GM19035 (cell line): ENCODE measurements around the gene UBE2R2.
"Not testable (repeated sequence)": the region's sequence is repeated elsewhere in the genome, so short reads cannot be mapped to it uniquely, and the experiment has no call there.

Experiments used
- ATAC-seq: cut with Tn5 transposase; IDR thresholded peaks from one replicate; pipeline ENCODE4 v1.9.1; 2021; ENCODE audit not compliant: unreplicated experiment

UBE2R2 gene

DNA sequence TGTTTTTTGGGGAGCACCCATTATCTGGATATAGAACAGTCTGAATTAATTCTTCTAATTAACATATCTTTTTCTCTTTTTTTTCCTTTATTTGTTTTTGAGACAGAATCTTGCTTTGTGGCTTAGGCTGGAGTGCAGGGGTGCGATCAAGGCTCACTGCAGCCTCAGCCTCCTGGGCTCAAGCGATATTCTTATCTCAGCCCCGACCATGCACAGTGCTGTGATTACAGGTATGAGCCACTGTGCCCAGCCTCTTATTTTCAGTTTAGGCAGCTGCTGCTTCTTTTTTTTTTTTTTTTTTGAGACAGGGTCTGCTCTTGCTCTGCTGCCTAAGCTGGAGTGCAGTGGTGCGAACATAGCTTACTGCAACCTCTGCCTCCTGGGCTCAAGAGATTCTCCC is 20.2 kb downstream of the UBE2R2 start:
- no peak for ATAC-seq

DNA sequence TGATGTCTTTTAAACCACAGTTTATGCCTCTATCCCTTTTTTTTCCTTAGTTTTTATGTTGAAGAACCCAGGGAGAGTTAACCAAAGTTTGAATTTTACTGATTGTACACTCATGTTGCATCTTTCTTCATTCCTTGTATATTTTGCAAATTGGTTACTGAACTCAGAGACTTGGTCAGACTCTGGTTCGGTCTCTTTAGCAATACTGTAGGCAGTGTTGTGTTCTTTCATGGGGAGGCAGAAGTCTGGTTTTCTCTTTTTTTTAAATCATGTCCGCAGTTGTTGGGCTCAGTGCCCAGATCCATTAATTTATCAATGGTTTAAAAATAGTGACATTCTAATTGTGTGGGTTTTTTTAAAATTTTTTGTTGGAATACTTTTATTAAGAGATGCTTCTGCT is 23.4 kb downstream of the UBE2R2 start:
- no peak for ATAC-seq

DNA sequence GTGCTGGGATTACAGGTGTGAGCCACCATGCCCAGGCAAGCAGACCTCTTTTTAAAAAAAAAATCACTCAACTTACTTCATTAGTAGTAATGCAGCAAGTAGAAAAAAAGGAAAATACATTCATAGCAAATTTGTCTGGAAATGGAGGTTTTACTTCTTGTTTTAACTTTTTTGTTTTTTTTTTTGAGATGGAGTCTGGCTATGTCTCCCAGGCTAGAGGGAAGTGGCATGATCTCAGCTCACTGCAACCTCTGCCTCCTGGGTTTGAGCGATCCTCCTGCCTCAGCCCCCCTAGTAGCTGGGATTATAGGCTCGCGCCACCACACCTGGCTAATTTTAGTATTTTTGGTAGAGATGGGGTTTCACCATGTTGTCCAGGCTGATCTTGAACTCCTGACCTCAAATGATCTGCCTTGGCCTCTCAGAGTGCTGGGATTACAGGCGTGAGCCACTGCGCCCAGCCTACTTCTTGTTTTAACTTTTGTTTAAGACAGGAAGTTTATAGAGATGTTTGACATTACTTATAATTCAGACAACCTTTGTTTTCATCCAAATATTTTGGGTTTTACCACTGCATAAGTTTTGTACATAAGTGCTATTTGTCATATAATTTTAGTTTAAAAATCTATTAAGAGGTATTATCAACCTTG is 26.5 kb downstream of the UBE2R2 start:
- no peak for ATAC-seq

DNA sequence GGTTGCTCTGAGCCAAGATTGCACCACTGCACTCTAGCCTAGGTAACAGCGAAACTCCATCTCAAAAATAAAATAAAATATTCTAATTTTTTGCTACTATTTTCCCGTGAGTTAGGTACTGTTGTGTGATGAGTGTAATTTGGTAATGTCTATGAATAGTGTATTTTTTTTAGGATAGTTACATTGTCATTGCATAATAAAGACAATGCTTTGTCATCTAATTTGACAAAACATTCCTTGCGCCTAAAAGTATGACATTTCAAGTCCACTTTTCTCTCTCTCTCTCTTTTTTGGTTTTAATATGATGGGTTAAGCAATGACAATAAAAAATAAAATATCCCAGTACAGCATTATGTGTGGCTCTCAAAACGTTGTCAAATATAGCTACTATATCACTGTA is 29.3 kb downstream of the UBE2R2 start:
- no peak for ATAC-seq

DNA sequence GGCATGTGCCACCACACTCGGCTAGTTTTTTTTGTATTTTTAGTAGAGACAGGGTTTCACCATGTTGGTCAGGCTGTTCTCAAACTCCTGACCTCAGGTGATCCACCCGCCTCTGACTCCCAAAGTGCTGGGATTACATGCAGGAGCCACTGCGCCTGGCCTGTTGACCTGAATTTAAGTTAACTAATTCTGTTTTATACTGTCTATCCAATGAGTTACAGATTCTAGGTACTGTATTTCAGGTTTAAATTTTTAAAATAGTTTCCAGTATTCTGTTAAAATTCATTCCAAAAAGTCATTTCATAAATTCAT is 30.9 kb downstream of the UBE2R2 start:
- ATAC-seq = not testable (repeated sequence)

DNA sequence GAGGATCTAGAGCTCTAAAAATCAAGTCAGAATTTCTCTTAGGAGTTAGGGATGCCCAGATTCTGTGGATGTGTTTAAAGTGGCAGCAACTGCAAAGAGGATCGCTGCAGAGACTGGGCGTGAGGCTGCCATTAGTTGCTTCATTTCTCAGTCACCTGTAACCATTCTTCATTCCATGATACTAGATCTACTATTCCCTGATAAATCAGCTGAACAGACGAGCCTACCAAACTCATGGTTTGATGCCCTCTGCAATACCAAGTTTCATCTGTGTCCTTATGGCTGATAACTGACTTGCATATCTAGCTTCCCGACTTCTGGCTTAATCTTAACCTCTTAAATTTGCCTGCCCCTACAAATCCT is 33.3 kb downstream of the UBE2R2 start:
- no peak for ATAC-seq

DNA sequence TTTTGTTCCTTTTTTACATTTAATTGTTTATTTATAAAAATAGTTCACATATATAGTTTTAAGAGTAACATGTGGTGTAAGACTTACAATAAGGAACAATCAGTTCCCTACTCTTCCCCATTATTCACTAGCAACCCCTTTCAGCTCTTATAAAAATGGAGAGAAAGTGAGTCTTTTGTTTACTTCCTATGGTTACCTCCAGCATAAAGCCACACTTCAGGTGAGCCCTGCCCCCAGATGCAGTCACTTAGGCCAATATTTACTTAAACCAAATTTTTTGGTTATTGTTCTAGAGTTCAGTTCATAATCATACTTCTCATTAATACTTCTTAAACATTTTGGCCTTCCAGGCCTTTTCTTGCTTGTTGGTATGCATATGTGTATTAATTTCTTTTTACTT is 33.7 kb downstream of the UBE2R2 start:
- ATAC-seq = no peak

DNA sequence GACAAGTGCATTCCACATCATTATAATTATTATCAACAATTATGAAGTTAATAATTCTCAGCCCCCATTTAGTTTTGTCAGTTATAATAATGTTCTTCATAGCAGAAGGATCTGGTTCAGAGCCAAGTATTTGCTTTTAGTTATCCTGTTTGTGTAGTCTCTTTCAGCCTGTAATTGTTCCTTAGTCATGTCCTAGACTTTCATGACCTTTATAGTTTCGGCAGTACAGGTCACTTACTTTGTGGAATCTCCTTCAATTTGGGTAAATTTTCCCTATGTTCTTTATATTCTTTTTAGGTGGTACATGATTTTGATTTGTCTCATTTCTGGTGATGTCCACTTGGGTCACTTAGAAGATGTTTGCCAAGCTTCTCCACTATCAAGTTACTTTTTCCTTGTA is 34.3 kb downstream of the UBE2R2 start:
- ATAC-seq = no peak

DNA sequence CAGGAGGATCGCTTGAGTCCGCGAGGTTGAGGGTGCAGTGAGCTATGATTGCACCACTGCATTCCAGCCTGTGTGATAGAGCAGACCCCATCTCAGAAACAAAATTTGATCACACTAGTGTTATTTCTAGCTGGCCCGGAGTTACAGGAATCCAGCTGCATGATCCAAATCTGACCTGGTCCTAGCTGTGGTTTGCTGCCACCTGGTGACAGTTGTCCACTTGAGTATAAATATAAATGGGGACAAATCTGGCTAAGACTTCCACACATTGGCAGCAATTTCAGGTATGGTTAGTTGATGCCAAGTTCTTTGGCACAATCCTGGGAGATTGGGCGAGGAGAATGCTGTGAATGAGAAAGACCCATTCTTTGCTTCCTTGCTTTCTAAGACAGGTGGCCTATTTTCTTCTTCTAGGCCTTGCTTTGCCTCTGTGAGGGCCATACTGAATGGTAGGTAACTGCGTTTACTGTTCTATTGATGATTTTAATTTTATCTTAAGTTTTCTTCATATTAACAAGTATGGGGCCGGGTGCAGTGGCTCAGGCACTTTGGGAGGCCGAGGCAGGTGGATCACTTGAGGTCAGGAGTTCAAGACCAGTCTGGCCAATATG is 35.4 kb downstream of the UBE2R2 start:
- ATAC-seq = no peak

DNA sequence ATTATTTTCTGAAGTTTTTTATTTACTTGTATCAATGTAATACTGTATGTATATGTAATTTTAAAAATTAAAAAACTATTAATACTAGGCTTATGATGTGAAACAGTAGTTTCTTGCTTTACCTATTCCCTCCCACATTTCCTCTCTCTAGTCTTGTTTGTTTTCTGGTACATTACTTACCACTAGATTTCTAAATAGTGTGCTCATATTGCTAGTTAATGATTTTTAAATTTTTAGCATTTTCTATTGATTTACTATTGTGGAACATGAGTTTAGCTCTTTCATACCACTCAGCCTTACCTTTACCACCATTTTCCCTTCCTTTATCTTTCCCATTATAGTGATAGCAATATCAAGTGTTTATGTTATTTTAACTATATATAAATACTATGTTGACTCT is 39.3 kb downstream of the UBE2R2 start:
- ATAC-seq = no peak

DNA sequence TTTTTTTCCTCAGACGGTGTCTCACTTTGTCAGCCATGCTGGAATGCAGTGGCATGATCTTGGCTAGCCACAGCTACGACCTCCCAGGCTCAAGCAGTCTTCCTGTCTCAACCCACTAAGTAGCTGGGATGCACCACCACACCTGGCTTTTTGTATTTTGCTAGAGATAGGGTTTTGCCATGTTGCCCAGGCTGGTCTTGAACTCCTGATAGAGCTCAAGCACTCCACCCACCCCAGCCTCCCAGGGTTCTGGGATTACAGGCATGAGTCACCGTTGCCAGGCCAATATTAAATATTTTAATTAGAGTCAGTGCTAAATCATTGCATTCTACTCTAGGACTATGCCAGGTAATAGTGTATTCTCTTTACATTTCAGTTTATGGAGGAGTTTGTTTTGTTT is 41.5 kb downstream of the UBE2R2 start:
- no peak for ATAC-seq

DNA sequence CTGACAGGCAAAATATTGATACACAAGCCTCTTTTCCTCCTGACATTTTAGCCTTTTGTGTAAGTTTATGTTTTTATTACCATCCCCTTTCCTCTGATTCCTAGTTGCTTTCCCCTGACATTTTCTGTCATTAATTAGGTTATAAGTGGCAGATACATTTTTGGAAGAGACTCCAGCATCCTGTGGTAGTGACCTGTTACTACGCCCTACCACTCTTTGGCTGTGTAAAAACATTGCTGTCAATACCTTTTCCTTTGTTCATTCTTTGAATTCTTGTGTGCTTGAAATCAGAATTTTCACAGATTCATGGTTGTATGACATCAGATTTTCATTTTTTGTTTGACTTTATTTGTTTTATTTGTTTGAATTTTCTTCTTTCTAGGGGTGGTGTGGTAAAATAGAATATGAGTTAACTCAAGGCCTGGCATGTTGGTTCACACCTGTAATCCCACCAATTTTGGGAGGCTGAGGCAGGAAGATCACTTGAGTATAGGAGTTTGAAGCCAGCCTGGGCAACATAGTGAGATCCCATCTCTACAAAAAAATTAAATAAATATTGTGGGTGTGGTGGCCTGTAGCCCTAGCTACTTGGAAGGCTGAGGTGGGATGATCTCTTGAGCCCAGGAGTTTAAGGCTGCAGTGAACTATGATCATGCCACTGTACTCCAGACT is 43.4 kb downstream of the UBE2R2 start:
- ATAC-seq = no peak

DNA sequence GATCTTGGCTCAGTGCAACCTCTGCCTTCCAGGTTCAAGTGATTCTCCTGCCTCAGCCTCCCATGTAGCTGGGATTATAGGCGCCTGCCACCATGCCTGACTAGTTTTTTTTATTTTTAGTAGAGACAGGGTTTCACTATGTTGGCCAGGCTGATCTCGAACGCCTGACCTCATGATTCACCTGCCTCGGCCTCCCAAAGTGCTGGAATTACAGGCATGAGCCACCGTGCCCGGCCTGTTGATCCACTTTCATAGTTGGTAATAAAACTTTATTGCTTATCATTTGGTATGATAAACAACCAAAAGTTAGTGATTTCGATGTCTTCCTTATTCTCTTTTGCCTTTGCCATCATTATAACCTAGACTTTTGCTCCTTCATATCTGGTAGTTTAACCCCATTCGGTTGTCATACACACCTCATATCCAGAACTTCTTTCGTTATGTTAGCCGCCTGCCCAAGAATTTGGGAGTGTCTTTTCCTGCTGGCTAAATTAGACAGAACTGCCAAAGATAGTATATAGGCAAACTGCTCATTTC is 45.0 kb downstream of the UBE2R2 start:
- no peak for ATAC-seq

DNA sequence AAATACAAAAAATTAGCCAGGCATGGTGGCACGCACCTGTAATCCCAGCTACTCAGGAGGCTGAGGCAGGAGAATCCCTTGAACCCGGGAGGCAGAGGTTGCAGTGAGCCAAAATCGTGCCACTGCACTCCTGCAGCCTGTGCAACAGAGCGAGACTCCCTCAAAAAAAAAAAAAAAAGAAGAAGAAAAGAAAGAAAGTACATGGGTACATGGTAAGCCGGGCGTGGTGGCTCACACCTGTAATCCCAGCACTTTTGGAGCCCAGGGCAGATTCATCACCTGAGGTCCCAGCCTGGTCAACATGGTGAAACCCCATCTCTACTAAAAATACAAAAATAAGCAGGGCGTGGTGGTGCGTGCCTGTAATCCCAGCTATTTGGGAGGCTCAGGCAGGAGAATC is 46.1 kb downstream of the UBE2R2 start:
- ATAC-seq = not testable (repeated sequence)

DNA sequence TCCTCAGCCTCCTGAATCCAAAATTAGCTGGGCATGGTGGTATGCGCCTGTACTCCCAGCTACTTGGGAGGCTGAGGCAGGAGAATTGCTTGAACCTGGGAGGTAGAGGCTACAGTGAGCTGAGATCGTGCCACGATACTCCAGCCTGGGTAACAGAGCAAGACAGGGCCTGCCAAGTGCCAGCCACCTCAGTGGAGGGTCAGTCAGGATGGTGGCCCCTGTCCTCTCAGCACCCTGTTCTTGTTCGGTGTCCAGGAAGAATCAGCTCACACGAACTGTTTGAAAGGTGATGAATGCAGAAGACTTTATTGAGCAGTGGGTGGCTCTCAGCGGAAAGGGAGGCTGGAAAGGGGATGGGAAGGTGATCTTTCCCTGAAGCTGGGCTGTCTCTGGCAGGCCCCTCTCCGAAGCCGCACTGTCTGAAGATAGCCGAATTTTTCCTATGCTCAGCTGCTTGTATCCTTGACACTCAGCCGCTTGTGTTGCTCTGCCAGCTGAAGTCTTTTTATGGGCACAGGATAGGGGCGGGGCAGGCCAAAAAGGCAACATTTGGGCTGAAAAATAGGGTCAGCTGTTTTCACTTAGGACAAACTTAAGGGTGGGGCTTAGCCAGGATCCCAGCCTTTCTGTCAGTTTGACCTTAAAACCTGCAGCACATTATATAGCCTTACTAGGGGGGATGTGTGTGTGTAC is 50.9 kb downstream of the UBE2R2 start:
- no peak for ATAC-seq

DNA sequence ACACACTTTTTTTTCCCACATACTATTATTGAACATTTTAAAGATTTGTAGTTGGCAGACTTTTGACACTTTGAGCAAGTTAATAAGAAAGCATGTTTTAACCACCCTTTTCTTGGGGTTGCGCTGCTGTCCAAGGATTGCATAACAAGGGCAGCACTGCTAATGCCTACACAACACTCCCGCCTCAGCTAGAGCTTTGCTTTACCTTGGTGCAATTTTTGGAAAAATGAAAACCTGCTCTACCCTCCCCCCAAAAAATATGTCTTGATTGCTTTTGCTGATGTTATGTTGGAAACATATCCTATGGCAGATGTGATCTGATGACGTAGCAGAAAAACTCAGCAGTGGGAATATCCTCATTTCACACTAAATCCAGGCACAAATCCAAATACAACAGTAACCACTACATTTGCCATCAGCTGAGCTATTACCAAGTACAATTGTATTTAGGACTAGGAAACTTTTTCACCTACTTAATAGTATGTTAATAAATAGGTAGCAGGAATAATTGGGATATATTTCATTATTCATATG is 51.5 kb downstream of the UBE2R2 start:
- no peak for ATAC-seq

DNA sequence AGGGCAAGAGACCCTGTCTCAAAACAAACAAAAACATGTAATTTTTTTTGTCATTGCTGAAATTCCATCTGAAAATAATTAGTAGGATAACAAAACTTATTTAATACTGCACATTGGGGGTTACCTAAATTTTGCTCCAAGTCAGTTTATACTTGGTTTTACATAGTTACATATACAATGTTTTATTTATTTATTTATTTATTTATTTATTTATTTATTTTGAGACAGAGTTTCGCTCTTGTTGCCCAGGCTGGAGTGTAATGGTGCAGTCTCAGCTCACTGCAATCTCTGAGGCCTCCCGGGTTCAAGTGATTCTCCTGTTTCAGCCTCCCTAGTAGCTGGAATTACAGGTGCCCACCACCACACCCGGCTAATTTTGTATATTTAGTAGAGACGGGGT is 52.3 kb downstream of the UBE2R2 start:
- not testable (repeated sequence) for ATAC-seq

DNA sequence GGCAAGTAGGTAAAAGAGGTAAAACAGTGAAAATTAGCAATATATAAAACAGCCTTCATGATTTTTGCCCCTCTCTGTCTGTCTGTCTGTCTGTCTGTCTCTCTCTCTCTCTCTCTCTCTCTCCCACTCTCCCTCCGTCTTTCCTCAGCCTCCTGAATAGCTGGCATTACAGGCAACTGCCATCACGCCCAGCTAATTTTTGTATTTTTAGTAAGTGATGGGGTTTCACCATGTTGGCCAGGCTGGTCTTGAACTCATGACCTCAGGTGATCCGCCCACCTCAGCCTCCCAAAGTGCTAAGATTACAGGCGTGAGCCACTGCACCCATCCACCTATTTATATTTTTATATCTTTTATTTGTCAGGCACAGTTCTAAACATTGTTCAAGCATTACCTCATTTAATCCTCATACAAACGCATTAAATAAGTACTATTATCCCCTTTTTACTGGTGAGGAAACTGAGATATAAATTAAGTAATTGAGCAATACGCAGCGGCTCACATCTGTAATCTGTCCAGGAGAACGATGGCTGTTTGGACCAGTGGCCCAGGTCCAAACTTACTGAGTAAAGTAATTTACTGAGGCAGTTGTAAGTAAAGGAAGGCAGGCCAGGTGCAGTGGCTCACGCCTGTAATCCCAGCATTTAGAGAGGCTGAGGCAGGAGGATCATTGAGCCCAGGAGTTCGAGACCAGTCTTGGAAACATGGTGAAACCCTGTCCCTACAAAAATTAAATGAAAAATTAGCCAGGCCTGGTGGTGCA is 60.9 kb downstream of the UBE2R2 start:
- ATAC-seq = no peak

DNA sequence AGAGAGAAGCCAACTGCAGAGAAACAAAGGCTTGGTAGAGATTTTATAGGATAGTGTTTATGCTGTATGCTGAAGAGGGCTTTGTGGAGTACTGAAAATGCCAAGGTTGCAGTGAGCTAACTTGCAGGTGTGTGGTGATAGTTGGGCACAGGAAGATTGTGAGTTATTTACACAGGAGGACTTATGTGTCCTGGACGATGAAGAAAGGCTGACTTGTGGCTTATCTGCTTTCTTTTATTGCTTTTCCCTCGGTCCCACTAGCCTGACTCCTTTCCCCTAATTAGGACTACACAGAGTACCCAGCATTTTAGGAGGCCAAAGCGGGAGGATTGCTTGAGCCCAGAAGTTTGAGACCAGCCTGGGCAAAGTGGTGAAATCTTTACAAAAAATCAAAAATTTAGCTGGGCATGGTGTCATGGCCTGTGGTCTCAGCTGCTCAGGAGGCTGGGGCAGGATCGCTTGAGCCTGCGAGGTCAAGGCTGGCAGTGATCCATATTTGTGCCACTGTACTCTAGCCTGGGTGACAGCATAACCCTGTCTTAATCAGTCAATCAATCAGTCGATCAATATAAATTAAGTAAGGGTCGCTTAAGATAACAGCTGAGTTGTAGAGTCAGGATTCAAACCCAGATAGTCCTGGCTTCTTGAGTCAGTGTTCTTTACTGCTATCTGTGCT is 61.9 kb downstream of the UBE2R2 start:
- ATAC-seq = no peak
